Measurements from ENCODE around the gene SNCG.
"Not testable (repeated sequence)": the region's sequence is repeated elsewhere in the genome, so short reads cannot be mapped to it uniquely, and the experiment has no call there.

The SNCG gene

DNA sequence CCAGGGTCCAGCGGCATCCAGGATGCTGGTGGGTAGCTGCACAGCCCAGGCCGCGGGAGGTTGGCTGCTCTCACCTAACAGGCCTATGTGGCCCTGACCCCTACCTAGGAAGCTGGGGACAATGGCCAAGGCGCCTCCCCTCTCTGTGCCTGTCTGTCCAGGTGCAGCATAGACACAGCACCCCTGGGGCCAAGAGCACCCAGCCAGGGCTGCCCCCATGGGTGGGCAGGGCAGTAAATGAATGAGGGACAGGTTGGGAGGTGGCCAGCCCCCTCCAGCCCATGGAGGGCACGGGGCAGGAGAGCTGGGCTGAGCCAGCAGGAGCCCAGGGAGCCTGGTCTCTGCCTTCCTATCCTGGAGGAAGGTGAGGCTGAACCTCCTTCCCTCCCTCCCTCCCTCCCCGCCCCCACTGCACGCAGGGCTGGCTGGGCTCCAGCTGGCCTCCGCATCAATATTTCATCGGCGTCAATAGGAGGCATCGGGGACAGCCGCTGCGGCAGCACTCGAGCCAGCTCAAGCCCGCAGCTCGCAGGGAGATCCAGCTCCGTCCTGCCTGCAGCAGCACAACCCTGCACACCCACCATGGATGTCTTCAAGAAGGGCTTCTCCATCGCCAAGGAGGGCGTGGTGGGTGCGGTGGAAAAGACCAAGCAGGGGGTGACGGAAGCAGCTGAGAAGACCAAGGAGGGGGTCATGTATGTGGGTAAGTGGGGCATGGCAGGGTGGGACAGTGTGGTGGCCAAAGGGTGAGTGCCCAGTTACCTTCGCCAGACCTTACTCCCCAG, at the start of gene SNCG:
Gene SNCG (plus strand): TSS at position 484 of the 785 bp plus-strand sequence. CDS start 99 bp downstream, at position 583.
- in situ Hi-C loops (cut with MboI; ENCODE audit: low sequenced_read_pairs), result no loop called here

GRCh38 chr10:86914734-86915133, 43.7 kb upstream of the SNCG start:
- in situ Hi-C loops (cut with MboI; ENCODE audit: low sequenced_read_pairs), result no loop called here

DNA sequence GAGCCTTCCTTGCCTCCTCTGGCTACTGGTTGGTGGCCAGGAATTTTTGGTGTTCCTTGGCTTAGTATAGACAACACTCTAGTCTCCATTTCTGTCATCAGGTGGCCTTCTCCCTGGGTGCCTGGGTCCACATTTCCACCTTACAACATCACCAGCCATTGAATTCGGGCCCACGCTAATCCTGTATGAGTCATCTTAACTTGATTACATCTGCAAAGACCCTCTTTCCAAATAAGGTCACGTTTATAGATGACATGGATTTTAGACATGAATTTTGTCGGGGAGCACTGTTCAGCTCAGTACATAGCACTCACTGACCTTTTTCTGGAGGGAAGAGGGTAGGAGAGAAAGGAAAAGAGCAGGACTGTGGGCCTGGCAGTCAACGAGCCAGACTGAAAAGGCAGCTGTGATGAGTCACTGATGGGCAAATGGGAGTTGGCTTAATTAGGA, 40.4 kb upstream of the SNCG start:
- in situ Hi-C loops (cut with MboI; ENCODE audit: low sequenced_read_pairs), result no loop called here

- in situ Hi-C loops (cut with MboI; ENCODE audit: low sequenced_read_pairs), result no loop called here
Observed at GRCh38 chr10:86922553-86922961, 35.8 kb upstream of the SNCG start.

GRCh38 chr10:86929468-86930380, 28.7 kb upstream of the SNCG start:
- in situ Hi-C loops (cut with MboI; ENCODE audit: low sequenced_read_pairs), result no loop called here

DNA sequence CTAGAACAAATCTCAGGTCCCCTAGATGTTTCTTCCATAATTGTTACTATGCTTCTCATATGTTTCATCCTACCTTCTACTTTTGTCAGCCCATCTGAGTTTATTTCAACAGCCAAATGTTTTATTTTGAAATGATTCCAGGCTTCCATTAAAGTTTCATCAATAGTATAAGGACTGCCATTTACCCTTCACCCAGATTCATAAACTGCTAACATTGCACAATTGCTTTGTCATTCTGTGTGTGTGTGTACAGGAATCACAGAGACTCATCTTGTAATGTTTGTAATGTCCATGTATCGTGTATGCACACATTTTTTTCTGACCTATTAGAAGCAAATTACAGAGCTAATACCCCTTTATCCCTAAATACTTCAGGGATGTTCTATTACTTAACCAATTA, 26.5 kb upstream of the SNCG start:
- in situ Hi-C loops (cut with MboI; ENCODE audit: low sequenced_read_pairs), result no loop called here

- in situ Hi-C loops (cut with MboI; ENCODE audit: low sequenced_read_pairs), result no loop called here
Observed at GRCh38 chr10:86932674-86933073, 25.7 kb upstream of the SNCG start.

GRCh38 chr10:86934162-86934711, 24.2 kb upstream of the SNCG start:
- in situ Hi-C loops (cut with MboI; ENCODE audit: low sequenced_read_pairs), result not testable (repeated sequence)

DNA sequence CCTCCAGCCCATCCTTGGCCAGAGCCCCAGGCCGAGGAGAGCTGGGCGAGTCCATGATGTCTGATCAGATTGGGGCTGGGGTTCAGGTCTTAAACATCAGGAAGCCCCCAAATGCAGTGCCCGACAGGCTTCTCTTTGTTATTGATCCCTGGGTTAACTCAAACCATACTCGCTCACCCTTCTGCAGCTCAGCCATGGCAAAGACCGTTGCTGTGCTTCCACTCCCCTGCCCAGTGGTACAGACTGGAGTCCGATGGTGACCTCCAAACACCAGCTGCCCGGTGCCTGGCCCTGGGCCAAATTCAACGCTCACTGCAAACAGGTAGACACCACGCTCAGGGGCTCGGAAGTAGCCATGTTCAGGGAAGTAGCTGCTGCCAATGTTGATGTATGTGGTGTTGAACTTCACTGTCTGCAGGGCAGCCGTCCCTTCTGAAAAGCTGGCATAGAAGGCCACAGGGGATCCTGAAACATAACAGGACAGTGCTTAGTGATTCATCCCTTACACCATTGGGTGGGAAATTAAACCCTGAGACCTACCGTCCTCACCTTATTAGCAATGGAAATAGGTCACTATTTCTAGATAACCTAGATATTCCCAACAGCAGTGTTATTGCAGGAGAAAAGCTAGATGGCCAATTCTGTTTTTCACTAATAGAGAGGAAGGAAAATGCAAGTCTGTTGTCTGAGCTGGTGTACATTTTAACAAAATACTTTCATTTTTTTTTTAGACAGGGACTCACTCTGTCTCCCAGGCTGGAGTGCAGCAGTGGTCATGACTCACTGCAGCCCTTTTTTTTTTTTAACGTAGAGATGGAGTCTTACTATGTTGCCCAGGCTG, 21.5 kb upstream of the SNCG start:
- in situ Hi-C loops (cut with MboI; ENCODE audit: low sequenced_read_pairs), result no loop called here

GRCh38 chr10:86937502-86938154, 20.8 kb upstream of the SNCG start:
- in situ Hi-C loops (cut with MboI; ENCODE audit: low sequenced_read_pairs), result no loop called here

- in situ Hi-C loops (cut with MboI; ENCODE audit: low sequenced_read_pairs), result no loop called here
Observed at GRCh38 chr10:86938260-86938659, 20.1 kb upstream of the SNCG start.

DNA sequence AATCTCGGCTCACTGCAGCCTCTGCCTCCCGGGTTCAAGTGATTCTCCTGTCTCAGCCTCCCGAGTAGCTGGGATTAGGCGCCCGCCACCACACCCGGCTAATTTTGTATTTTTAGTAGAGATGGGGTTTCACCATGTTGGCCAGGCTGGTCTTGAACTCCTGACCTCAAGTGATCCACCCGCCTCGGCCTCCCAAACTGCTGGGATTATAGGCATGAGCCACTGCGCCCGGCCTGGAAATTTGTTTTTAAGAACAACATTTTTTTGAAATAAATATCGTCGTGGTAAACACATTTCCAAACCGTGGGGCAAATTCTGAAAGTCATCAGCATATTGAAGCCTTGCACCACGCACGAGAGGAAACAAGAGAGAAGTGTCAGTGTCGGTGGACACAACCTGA, 18.3 kb upstream of the SNCG start:
- in situ Hi-C loops (cut with MboI; ENCODE audit: low sequenced_read_pairs), result not testable (repeated sequence)

DNA sequence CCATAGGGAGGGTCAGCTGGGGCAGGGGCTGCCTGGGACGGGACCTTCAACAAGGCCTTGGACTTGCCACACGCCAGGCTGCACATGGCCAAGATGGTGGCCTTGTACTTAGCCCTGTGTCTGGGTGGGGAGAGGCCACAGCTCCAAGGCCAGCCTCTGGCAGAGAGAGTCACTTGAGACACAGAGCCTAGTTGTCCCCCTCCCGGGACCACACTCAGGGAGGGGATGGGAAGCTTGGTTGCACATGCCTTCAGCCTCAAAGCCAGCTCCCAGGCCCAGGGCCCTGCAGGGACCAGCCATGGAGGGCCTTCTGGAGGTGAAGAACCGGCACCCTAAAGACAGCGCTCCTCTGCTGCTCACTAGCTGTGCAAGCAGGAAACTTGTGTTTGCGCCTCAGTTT, 17.7 kb upstream of the SNCG start:
- in situ Hi-C loops (cut with MboI; ENCODE audit: low sequenced_read_pairs), result no loop called here

DNA sequence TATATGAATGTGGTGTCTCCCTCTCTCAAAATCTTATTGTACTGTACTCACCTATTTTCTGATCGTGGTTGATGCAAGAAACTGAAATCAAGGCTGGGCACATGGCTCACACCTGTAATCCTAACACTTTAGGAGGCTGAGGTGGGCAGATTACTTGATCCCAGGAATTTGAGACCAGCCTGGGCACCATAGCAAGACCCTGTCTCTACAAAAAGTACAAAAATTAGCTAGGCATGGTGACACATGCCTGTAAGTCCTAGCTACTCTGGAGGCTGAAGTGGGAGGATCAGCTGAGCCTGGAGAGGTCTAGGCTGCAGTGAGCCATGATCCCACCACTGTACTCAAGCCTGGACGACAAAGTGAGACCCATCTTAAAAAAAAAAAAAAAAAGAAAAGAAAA, 17.0 kb upstream of the SNCG start:
- in situ Hi-C loops (cut with MboI; ENCODE audit: low sequenced_read_pairs), result no loop called here

- in situ Hi-C loops (cut with MboI; ENCODE audit: low sequenced_read_pairs), result no loop called here
Observed at GRCh38 chr10:86941991-86942421, 16.4 kb upstream of the SNCG start.

GRCh38 chr10:86942441-86943315, 15.7 kb upstream of the SNCG start:
- in situ Hi-C loops (cut with MboI; ENCODE audit: low sequenced_read_pairs), result no loop called here

DNA sequence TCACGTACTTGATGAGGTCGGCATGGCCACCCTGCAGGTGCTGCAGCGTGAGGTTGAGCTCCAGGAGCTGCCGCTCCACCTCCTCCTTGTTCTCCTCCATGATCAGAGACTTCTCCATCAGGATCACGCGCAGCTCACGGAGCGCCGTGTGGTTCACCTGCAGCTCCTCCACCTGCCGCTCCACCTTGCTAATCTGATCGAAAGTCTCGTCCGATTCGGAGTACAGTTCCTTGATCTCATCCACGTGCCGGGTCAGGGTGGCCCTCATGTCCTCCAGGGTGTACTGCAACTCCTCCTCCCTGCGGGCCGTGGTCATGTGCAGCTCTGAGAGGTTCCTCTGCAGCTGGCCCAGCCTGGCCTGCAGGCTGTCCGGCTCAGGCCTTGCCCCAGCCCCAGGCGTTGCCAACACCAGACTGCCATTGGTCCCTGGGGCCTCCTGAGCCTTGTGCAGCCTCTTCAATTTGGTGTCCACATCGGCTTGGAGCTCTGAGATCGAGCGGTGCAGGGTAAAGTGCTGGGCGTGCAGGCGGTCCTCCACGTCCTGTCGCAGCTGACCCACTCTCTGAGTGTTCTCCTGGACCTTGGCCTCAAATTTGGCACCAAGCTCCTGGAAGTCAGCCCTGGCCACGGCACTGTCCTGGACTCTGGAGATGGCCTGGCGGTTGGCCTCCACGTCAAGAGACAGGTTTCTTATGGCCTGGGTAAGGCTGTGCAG, 14.9 kb upstream of the SNCG start:
- in situ Hi-C loops (cut with MboI; ENCODE audit: low sequenced_read_pairs), result no loop called here

- in situ Hi-C loops (cut with MboI; ENCODE audit: low sequenced_read_pairs), result no loop called here
Observed at GRCh38 chr10:86944031-86944419, 14.4 kb upstream of the SNCG start.

GRCh38 chr10:86944471-86944870, 13.9 kb upstream of the SNCG start:
- in situ Hi-C loops (cut with MboI; ENCODE audit: low sequenced_read_pairs), result no loop called here
